ENCODE results near the gene MGST2. TPM values are rescaled to one million over a fixed set of nuclear protein-coding genes. Genes with fewer than 3 reads are reported as not detected.
"Not testable (repeated sequence)": the region's sequence is repeated elsewhere in the genome, so short reads cannot be mapped to it uniquely, and the experiment has no call there.

The MGST2 gene
- total RNA-seq, 1 donor from 2014 or later = 35.8 TPM

- DNase-seq (ENCODE audit: low read depth) = no peak
- no peak for TF ChIP-seq CTCF (IDR thresholded peaks at IDR 0.05; ENCODE audit: insufficient read depth, low read length, poor library complexity, severe bottlenecking)
- H3K36me3 ChIP-seq (ENCODE audit: control insufficient read depth, insufficient read depth, low read length) = no peaks in the 10 kb centered on the region
- H3K4me3 ChIP-seq (ENCODE audit: low read depth, low read length) = no peak overlapping the region
- H3K27me3 ChIP-seq (ENCODE audit: control insufficient read depth, insufficient read depth, low read length) = no peaks in the 10 kb centered on the region
Observed at GRCh38 chr4:139692309-139693012, 26.8 kb downstream of the MGST2 start.

DNA sequence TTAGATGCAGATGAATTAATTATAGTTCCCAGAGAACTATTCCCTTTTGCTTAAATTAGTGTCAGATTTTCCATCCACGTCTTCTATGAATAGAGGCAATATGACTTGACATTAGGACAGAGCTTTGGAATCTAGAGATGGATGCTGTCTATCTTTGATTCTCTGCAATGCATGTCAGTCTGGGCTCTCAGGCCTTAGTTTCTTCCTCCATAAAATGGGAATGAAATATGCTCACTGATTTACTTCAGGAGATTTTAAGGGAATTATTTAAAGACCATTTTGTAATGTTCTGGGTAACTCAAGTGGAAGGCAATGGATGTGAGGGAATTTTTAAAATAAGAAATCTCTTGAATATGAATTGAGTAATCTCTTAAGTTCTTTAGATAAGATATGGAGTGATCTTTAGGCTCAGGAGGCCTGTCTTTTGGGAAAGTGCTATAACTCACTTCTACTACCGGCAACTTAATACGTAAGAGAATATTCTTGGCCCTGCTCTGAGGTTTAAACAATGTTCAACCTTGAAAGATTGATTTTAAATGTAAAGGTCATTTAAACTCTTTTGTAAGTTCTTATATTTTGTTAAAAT, 29.0 kb downstream of the MGST2 start:
- no peak for TF ChIP-seq CTCF (IDR thresholded peaks at IDR 0.05; ENCODE audit: insufficient read depth, low read length, poor library complexity, severe bottlenecking)
- no peak for DNase-seq (ENCODE audit: low read depth)
- Histone ChIP-seq H3K36me3 (ENCODE audit: control insufficient read depth, insufficient read depth, low read length) (no peaks in the 10 kb centered on the region), H3K27me3 (ENCODE audit: control insufficient read depth, insufficient read depth, low read length) (no peaks in the 10 kb centered on the region), H3K4me3 (ENCODE audit: low read depth, low read length) (no peak overlapping the region)

- no peak for TF ChIP-seq CTCF (IDR thresholded peaks at IDR 0.05; ENCODE audit: insufficient read depth, low read length, poor library complexity, severe bottlenecking)
- no peak overlapping the region for H3K4me3 ChIP-seq (ENCODE audit: low read depth, low read length)
- H3K27me3 ChIP-seq (ENCODE audit: control insufficient read depth, insufficient read depth, low read length) = no peaks in the 10 kb centered on the region
- no peak for DNase-seq (ENCODE audit: low read depth)
- H3K36me3 ChIP-seq (ENCODE audit: control insufficient read depth, insufficient read depth, low read length) = no peaks in the 10 kb centered on the region
Observed at GRCh38 chr4:139696491-139696890, 30.9 kb downstream of the MGST2 start.

GRCh38 chr4:139698167-139698925, 32.7 kb downstream of the MGST2 start:
- not testable (repeated sequence) for H3K4me3 ChIP-seq (ENCODE audit: low read depth, low read length); H3K27me3 ChIP-seq (ENCODE audit: control insufficient read depth, insufficient read depth, low read length); H3K36me3 ChIP-seq (ENCODE audit: control insufficient read depth, insufficient read depth, low read length); DNase-seq (ENCODE audit: low read depth)

DNA sequence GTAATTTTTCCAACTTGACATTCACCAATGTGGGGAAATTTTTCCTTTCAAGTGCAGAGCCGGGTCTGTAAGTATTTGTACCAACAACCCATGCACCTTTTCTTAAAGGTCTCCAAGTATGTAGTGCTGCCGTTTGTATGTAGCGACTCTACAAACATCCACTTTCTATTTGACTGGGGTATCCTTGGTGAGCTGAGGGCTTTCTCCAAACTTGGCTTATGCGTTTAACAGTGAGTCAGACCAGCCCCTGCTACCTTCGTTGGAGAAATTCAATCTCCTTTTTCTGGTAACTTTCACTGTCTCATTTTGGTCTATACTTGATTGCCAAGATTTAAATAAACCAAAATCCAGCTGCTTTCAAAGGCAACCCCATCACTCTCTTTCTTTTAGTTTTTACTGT, 34.9 kb downstream of the MGST2 start:
- TF ChIP-seq CTCF (IDR thresholded peaks at IDR 0.05; ENCODE audit: insufficient read depth, low read length, poor library complexity, severe bottlenecking) = no peak
- DNase-seq (ENCODE audit: low read depth) = no peak
- no peaks in the 10 kb centered on the region for H3K27me3 ChIP-seq (ENCODE audit: control insufficient read depth, insufficient read depth, low read length)
- H3K36me3 ChIP-seq (ENCODE audit: control insufficient read depth, insufficient read depth, low read length) = no peaks in the 10 kb centered on the region
- no peak overlapping the region for H3K4me3 ChIP-seq (ENCODE audit: low read depth, low read length)

GRCh38 chr4:139704915-139705485, 39.4 kb downstream of the MGST2 start:
- no peak for DNase-seq (ENCODE audit: low read depth)
- H3K36me3 ChIP-seq (ENCODE audit: control insufficient read depth, insufficient read depth, low read length) = no peaks in the 10 kb centered on the region
- H3K4me3 ChIP-seq (ENCODE audit: low read depth, low read length) = no peak overlapping the region
- no peaks in the 10 kb centered on the region for H3K27me3 ChIP-seq (ENCODE audit: control insufficient read depth, insufficient read depth, low read length)
- peak; percentile 8 for TF ChIP-seq CTCF (IDR thresholded peaks at IDR 0.05; ENCODE audit: insufficient read depth, low read length, poor library complexity, severe bottlenecking)
